NCI-H2196 (cell line): ENCODE data around the gene OBP2A.
"Not testable (repeated sequence)": the region's sequence is repeated elsewhere in the genome, so short reads cannot be mapped to it uniquely, and the experiment has no call there.

Source experiments
- DNase-seq: peaks from one replicate; lab custom pipeline; 2025; ENCODE audit not compliant: unreplicated experiment; lab: John Stamatoyannopoulos, UW

Gene OBP2A

DNA sequence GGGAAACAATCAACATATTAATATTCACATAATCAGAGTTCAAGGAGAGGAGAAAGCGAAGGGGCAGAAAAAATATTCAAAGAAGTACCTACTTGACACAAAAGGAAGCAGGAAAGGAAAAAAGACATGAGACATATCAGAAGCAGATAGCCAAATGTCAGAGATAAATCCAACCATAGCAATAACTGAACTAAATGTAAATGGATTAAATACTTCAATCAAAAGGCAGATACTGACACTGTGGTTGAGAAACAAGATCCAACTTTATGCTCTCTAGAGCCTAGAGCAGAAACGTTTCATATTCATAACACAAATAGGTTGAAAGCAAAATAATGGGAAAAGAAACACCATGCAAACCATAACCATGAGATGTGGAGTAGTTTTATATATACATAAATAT lies 36.5 kb upstream of the OBP2A start:
- DNase-seq = no peak

DNA sequence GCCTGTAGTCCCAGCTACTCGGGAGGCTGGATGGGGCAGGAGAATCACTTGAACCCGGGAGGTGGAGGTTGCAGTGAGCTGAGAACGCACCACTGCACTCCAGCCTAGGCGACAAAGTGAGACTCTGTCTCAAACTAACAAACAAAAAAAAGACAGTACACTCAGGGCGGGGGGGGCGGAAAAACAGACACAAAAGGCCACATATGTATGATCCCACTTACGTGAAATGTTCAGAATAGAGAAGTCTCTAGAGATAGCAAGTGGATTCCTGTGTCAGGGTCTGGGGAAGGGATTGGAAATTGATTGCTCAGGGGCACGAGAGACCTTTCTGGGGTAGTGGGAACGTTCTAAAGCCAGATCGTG lies 33.7 kb upstream of the OBP2A start:
- DNase-seq = no peak

DNA sequence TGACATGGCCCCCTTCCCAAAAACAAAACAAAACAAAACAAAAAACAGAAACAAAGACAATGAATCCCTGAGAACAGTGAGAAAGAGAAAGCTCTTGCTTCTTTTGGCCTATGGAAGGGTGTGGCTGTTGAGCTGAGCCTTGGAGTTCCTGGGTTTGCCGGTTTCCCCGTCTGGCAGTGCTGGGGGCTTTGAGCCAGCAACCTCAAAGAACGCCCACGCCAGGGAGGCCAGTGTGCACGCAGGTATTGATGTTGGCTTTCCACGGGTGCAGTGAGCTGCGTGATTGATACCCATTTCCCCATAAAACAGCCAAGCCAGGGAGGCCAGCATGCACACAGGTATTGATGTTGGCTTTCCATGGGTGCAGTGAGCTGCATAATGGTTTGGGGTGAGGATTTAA lies 33.0 kb upstream of the OBP2A start:
- no peak for DNase-seq

DNA sequence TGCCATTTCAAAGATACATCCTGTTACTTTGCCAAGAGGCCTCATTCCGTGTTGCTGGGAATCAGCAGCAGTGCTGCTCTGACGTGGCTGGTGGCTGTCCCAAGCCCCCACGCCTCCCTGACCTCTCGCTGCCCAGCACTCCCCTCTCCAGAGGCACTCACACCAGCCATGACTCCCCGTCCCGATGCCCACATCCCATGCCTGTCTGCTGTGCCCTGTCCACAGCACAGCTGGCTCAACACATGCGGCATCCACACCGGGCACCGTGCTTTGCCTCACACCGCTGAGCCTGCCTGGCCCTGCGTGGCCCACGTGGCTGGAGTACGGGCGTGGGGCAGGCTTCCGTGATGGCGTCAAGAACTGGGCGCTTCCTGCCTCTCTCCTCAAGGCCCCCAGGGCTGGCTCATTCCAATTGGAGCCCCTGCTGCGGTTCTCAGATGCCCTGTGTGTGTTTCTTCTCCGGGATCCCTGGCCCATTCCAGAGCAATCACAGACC lies 32.5 kb upstream of the OBP2A start:
- no peak for DNase-seq

DNA sequence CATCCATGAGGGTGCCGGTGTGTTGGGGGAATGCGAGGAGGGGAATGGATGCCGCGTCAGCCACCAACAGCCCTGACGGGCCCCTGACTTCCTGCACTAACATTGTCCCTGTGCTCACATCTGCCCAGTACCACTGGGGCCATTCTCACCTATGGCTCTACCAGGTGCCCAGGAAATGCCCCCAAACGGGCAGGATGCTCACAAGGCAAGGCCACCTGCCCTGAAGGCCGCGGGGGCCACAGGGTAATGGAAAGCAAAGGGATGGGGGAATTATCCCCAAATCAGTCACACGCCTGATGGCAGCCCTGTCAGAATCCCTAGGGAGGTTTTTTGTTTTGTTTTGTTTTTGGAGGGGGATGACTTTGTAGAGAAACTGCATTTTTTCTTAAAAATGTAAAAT lies 32.0 kb upstream of the OBP2A start:
- not testable (repeated sequence) for DNase-seq

DNA sequence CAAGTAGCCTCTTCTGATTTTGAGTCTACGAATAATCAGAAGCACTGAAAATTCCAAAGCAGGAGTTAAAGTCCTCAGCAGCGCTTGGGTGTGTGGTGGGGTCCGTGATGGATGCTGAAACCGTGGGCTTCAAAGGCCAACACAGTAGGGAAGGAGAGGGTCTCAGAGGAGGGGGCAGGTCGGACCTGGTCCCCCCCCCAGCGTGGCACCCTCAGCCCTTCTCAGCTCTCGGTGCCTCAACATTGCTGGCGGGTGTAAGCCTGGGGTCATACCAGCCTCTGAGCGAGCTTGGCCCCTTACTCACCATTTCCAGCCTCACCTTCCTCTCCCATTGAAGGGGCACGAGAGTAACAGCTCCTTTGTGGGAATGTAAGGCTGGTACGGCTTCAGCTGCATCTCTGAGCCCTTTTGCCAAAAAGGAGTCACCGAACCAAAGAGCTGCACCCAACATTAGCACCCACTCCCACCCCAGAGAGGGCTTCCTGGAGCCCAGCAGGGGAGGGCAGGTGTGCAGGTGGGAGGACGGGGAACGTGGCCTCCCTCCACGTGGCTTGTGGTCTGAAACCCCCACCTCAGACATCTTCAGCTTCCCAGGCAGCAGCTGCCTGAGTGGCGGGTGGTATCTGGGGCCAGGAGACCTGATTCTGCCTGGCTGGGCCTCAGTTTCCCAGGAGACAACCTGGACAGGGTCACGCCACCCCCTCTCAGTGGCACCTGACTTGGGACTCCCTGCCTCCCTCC lies 31.4 kb upstream of the OBP2A start:
- DNase-seq = no peak

DNA sequence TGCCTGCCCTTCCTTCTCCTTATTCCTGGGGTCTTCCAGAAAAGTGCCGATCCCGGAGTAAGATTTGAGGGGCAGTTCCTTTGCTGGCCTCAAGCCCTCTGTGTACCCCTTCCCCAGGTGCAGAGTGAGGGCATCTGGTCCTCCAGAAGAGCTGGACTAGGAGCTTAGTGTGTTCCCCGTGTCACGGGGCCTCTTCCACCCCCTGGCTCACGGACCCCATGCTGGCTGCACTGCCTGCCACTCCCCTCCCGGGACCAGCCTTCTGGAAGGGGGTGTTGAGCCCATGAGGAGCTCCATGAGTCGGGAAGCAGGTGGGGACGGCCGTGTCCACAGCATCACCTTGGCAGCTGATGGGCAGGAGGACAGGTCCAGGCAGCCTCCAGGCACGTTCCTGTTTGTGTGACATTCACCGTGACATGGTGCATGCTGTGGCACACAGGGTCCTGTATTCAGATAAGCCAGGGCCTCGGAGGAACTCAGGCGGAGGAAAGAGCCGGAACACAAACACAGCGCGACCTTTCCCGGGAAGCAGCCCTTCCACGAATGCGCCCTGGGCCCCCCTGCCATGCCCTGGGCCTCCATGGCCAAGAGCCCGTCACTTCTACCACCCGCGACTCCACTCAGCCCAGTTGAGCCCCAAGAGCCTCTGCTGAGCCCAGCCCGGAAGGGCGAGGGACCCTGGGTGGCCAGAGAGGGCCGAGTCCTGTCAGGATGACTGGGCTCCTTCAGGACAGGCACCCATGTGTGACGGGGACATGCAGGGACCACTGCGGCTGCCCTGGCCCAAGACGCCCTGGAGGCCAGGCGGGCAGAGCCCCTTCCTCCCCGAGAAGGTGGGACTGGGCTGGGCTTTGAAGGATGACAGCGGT lies 30.6 kb upstream of the OBP2A start:
- no peak for DNase-seq

DNA sequence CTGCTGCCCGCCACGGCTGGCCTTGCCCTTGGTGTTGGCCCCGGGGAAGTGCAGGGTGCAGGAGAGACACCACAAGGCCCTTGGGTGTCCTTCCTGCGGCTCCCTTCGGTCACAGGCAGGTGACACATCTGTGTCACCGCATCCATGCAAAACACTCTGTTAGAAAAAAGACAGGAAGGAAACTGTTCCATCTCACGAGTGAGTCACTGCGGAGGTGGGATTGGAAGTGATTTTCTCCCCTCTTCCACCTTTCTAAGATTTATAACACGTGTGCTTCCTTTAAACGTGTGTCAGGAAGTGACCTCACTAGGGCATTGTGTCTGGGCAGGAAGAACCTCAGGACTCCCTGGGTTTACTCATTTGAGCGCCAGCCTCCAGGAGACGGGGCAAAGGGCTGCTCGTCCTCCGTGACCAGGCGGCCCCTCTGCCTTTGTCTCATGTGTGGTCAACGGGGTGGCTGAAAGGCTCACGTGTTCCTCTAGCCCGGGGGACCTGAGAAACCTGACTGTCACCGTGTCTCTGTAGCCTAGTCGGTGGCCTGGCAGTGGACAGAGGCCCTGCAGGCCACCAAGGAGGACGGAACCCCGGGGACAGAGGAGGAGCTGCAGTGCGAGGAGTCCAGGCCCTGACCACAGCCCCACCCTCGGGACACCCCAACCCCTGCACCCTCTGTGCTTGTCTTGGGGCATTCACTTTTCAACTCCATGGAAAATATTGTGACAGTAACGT lies 29.6 kb upstream of the OBP2A start:
- DNase-seq = no peak

DNA sequence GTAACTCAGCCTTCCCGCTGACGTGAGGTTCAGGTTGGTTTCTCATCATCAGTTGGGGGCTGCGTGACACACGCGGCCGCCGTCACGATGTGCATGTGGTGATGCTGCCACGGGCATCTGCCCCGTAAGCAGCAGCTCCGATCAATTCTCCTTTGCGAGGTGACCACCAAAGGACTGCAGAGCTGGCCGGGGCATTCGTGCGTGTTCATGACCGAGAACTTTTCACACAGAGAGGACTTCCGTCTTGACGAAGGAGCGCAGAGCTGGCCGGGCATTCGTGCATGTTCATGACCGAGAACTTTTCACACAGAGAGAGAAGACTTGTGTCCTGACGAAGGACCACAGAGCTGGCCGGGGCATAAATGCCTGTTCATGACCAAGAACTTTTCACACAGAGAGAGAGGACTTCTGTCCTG lies 28.5 kb upstream of the OBP2A start:
- DNase-seq = no peak

DNA sequence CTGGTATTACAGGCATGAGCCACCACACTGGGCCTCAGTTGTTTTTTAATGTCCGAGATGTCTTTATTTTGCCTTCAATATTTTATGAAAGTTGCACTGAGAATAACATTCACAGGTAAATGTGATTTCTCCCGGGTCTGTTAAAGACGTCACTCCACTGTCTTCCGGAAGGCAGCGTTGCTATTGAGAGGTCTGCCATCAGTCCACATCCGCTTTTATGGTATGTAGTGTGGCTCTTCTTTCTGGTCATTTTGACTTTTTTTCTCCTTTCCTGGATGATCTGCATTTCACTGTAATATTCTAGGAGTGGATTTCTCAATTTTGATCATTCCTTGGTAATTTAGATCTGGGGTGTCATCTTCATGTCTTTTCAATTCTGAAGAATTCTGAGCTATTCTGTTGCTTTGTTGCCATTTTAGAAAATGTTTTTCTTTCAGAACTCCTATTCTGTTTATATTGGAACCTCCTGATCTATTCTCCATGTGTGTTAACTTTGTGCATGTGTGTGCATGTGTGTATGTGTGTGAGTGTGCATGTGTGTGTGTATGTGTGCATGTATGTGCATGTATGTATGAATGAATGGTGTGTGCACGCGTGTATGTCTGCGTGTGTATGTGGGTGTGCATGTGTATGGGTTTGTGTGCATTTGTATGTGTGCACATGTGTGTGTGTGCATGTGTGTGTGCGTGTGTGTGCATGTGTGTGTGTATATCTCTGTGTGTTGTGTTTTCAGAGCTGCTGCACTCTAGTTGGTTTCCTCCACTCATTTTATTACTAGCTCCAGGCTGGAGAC lies 26.6 kb upstream of the OBP2A start:
- no peak for DNase-seq

DNA sequence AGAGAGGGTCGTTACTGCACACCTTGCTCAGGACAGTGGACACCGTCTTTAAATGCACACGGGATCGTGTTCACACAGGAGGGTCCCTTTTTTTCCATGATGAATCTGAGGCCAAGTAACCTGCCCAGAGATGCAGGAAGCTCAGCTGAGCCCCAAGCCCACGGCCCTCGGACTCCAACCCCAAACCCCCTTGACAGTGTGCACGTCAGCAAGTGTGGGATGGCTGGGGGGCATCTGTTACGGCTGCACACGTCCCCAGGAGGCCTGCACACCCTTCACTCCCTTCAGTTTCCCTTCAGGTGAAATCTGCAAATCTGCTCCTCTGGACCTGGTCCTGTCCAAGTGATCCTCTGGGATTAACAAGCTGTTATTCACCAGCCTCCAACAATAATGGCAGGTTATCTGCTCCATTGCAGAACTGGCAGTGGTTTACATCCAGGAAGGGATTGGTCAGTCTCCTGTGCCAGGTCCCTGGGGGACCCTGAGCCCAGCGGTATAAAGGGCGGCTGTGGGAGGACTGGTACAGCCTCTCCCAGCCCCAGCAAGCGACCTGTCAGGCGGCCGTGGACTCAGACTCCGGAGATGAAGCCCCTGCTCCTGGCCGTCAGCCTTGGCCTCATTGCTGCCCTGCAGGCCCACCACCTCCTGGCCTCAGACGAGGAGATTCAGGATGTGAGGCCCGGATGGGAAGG lies 24.9 kb upstream of the OBP2A start, which contains the start of gene LCN1:
Gene LCN1 (plus strand): TSS at position 525 of the 692 bp plus-strand sequence. CDS start 58 bp downstream, at position 583.
- no peak for DNase-seq

DNA sequence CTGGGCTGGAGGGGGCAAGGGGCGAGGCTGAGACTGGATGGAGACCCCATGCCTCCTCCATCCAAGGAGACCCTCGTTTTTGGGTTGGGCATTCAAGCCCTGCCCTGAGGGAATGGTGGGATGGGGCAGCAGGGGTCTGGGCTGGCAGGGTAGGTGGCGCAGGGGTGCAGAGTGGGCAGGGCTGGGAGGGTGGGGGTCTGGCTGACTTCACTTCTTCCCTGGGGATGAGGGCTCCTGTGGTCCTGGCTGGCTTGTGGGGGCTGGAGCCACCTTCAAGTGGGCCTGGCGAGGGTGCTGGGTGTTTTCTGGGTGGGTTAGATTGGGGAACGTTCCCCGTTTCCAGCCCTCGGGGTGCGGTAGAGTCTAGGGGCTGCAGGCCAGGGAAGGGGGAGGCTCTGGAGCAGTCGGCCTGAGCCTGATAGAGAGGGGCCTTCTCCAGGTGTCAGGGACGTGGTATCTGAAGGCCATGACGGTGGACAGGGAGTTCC lies 24.3 kb upstream of the OBP2A start:
- DNase-seq = no peak

DNA sequence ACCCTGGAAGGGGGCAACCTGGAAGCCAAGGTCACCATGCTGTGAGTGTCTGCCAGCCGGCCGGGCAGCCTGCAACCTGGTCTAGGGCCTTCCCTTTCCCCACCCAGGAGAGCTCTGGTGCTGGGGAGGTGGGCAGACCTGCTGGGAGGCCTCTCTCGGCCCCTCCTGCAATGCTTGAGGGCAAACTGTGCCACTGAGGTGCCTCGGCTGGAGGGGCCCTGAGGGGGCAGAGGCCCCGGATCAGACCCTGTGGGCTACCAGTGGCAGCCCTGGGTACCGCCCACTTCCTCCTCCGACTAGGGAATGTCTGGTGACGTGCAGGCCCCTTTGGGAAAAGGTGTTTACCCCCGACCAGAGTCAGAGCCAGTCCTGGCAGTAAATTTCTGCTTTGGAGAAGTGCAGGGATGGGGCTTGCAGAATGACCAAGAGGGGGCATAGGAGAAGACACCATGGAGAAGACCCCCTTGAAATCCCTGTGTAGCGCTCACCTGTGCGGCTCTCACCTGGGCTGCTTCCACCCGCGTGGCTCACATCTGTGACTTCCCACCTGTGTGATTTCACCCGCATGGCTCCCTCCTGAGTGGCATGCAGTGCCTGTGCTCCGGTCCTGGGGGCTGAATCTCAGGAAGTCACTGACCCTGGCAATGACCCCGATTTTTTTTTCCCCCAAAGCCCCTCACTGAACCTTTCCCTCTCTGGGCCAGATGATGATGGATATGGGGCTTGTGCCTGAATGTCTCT lies 23.6 kb upstream of the OBP2A start:
- no peak for DNase-seq

DNA sequence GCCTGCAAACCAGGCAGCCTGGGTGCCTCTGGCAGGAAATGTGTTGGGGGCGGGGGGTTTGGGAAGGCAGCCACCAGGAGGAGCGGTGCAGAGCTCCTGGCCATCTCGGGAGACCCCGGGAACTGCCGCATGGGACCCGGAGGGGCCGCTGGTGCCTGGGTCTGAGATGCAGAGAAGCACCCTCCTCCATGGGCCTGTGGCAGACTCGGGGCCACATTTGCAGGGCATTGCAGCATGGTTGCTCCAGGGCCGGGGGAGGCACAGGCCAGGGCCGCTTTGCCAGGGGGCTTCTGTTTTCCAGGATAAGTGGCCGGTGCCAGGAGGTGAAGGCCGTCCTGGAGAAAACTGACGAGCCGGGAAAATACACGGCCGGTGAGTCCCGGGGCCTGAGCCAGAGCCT lies 23.0 kb upstream of the OBP2A start:
- DNase-seq = no peak

DNA sequence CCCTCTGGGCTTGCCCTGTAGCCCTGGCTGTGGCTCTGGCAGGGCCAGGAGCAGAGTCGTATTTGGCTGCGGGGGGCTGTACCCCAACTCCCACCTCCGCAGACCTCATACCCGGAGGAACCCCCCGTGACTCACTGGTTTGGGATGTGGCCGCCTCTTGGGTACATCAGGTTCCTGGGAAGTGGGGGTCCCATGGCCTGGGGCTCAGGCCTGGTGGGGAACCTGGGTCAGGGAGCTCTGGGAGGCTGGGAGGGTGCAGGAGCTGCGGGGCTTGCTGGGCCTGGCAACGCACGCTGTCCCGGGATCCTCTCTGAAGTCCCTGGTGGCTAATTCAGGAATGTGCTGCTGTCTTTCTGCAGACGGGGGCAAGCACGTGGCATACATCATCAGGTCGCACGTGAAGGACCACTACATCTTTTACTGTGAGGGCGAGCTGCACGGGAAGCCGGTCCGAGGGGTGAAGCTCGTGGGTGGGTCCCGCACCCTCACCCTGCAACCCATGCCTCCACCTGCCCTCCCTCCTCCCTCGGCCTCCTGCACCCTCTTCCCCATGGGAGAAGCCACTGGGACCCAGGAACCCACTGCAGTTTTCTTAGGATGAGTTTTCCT lies 22.3 kb upstream of the OBP2A start:
- no peak for DNase-seq

DNA sequence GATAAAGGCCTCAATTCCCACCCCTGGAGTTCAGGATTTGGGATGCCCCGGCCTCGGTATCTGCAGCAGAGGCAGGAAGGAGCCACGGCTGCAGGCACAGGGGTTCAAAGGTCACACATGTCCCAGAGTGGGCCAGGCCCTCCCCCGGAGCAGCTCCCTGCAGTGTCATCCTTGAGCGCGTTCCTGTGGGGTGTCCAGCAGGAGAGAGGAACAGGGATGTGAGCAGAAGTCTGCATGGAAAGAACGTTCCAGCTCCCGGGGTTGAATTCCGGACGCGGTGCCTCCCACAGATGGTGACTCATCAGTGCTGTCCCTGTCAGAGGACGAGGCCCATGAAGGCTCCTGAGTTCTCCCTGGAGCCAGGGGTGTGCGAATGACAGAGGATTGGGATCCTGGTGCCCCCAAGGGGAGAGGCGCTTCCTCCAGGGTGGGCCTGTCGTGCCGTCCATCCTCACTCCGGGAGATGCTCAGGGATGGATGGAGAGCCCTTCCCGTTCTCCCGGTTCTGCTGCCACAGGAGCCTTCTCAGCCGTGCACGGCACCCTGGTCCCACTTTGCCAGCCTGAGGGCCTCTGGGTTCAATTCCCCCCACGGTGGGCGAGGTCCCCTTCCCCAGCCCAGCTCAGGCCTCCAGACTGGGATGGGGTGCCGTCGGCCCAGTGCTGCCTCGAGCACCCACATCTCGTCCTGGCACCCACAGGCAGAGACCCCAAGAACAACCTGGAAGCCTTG lies 21.6 kb upstream of the OBP2A start:
- no peak for DNase-seq

DNA sequence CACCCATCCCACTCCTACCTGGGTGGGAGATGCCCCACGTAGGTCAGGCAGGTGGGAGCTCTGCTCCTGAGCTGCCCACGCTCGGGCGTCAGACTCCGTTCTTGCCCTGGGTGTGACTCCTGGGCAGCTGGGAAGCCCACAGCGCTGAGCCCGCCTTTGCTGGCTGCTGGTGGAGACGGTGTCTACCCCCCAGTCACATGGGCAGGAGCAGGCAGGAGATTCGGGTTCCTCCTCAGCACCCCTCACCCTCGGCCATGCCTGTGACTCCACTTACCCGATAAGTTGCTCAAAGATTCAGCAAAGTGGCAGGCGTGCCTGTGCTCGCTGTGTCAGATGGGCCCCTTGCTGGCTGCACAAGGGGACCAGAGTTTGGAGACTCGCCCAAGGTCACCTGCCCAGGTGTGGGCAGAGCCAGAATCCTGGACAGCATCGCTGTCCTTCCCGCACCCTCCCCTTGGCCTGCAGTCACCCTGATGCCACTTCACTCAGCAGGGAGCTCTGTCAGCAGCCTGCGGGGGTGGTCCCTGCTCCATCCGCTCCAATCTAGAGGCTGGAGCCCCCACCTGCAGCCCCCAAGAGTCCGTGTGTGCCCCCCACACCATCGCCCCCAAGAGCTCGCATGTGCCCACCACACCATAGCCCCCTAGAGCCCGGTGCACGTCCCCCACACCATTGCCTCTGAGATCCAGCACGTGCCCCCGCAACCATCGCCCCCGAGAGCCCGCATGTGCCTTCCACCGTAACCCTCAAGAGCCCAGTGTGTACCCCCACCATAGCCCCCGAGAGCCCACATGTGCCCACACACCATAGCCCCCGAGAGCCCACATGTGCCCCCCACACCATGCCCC lies 20.5 kb upstream of the OBP2A start:
- no peak for DNase-seq
